Activated CD4-positive, alpha-beta T cell treated with anti-CD3 and anti-CD28 coated beads, Interleukin-2, Interleukin-6, amounts not matched to agents 100 ng/mL and 50 ng/mL, durations not matched to agents 16 hours and 8 hours (primary cell): ENCODE results near the gene CTTNBP2.

Experiments
- DNase-seq: peaks from one replicate; pipeline ENCODE4 v3.0.0-alpha.2; 2020

CTTNBP2 gene, protein sequence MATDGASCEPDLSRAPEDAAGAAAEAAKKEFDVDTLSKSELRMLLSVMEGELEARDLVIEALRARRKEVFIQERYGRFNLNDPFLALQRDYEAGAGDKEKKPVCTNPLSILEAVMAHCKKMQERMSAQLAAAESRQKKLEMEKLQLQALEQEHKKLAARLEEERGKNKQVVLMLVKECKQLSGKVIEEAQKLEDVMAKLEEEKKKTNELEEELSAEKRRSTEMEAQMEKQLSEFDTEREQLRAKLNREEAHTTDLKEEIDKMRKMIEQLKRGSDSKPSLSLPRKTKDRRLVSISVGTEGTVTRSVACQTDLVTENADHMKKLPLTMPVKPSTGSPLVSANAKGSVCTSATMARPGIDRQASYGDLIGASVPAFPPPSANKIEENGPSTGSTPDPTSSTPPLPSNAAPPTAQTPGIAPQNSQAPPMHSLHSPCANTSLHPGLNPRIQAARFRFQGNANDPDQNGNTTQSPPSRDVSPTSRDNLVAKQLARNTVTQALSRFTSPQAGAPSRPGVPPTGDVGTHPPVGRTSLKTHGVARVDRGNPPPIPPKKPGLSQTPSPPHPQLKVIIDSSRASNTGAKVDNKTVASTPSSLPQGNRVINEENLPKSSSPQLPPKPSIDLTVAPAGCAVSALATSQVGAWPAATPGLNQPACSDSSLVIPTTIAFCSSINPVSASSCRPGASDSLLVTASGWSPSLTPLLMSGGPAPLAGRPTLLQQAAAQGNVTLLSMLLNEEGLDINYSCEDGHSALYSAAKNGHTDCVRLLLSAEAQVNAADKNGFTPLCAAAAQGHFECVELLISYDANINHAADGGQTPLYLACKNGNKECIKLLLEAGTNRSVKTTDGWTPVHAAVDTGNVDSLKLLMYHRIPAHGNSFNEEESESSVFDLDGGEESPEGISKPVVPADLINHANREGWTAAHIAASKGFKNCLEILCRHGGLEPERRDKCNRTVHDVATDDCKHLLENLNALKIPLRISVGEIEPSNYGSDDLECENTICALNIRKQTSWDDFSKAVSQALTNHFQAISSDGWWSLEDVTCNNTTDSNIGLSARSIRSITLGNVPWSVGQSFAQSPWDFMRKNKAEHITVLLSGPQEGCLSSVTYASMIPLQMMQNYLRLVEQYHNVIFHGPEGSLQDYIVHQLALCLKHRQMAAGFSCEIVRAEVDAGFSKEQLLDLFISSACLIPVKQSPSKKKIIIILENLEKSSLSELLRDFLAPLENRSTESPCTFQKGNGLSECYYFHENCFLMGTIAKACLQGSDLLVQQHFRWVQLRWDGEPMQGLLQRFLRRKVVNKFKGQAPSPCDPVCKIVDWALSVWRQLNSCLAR (N-terminal part only)

DNA sequence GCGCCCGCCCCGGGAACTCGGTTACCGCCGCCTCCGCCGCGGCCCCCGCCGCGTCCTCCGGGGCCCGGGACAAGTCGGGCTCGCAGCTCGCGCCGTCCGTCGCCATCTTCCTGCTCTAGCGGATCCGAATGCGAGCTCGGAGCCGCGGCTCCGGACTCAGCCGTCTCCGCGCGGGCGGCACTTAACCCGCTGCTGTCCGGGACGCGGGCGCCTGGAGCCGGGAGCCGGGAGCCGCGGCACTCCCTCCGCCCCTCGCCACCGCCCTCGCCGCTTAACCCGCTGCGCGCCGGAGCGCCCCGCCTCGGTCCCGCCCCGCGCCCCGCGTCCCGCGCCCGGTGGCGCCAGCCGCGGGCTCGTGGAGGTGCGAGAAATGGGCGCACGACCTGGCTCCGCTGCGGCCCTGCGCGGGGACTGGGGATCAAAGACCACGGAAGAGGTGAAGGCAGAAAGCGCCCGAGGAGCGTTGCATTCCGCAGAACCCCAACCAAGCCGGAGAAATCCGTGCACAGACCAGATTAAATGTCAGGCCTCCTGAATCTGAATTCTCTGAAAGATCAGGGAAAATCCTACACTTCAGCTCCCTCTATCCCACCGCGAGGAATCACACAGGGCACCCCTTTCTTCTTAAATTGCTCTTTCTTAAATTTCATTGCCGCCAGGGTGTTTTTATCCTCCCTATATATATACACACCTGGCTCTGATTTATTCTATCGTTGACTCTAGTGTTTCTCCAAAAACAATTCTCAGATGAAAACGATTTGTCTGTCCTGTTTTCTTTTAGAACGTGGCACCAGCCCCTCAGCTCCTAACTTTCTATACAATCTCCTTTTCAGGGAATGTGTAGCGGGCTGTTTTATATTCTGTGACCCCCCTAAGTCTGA is at the start of gene CTTNBP2:
TSS of gene CTTNBP2 (minus strand) at position 132 of the 881 bp plus-strand sequence. CDS start at position 106, 26 bp downstream.
- DNase-seq, result peak; percentile 5

DNA sequence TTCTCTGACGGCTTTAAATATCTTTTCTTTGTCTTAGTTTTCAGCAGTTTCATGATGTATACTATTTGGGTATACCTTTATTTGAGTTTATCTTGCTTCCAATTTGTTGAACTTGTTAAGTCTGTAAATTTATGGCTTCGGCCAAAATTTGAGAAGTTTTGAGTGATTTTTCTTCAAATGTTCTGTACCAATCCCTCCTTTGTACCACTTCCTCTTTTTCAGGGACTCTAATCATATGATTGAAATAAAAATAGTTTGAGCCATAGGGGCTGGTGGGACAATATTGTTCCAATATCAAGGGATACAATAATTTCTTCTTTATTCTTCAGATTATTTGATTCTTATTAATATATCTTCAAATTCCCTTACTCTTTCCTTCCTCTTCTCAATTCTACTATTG is 43.1 kb upstream of the CTTNBP2 start:
- no peak for DNase-seq

DNA sequence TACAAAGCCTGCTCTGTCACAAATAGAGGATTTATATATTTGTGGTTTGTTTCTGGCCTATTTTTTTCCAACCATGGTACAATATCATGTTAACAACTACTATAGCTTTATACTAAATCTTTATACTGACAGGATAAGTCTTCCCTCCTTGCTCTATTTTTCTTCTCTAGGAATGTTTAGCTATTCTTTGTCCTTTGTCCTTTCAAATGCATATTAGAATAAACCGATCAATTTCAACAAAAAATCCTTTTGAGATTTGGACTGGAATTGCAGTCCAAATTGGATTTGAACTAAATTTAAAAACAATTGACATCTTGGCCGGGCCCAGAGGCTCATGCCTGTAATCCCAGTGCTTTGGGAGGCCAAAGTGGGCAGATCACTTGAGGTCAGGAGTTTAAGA is 39.2 kb upstream of the CTTNBP2 start:
- no peak for DNase-seq

DNA sequence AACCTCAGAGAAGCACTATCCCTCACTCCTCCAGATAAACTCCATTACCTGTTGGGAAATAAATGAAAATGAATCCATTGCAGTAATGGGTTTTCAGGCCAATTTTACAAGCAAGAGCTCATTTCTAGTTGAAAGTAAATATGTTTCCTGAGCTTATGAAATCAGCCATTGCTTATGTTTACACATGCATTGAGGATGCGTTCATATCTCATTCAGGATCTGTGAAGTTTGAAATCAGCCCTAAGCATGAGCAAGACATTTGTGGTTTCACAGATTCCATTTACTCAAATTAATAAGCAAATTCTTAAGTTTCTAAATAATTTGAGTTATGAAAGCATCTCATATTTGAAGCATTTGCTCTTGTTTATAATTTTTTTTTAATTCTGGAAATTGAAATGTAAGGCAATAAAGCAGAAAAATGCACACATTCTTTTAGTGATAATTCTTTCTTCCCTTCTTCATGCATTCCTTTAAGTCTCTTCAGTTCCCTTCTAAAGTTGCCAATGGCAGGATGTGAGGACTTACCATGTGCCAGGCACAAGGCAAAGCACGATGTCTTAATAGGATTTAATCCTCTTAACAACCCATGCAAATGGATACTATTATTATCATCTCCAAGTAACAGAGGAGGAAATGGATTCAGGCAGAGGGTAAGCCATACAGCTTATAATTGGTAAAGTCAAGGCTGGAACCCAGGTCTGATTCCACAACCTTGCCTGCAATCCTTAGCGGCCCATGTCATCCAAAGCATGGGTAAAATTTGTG is 35.0 kb upstream of the CTTNBP2 start:
- no peak for DNase-seq

DNA sequence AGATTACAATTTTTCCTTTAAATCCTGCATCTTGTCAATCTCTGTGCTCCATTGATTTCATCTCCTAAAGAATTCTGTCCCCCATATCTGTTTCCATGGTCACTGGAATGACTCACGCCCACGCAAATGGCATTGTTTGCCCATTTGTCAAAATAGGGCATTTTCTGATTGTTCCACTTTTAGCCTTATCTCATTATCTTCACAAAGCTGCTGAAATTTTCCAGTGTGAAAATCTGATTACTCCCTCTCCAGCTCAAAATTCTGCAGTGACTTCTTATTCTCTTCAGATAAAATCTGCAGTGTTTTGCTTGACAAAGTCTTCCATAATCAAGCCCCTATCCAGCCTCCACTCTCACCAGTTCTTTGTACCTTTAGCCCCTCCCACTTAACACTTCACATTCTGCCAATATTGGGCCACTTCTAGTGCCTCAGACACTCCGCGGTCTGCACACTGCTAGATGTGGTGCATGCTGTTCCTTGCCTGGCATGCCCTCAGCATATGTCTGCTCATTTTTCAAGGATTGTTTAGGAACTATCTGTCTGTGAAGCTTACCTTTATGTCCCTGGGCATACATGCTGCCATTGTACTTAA is 33.9 kb upstream of the CTTNBP2 start:
- DNase-seq, result no peak

DNA sequence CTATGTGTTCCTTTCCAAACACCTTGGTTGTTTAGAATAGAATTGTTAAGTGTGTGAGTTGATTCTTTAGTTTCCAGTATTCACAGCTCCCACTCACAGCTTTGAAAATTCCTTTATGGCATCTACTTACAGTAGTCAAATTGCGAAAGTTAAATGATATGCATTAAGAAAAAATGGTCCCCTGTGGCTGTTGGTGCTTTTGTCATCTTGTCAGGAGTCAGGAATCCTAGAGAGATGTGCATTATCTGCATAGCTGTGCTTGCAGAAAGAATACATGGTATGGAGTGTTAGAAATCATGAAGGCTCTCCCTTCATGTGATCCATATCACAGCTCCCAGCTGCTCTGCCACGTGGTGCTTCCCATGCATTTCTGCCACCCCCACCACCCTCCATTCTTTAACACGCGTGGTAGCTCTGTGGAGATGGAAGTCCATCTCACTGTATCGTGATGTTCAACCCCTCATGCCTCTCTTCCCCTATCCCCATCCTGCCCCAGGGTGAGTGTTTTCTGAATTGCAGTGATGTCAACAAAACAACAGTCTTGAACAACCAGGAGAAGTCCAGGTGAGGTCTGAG is 29.2 kb upstream of the CTTNBP2 start:
- no peak for DNase-seq

DNA sequence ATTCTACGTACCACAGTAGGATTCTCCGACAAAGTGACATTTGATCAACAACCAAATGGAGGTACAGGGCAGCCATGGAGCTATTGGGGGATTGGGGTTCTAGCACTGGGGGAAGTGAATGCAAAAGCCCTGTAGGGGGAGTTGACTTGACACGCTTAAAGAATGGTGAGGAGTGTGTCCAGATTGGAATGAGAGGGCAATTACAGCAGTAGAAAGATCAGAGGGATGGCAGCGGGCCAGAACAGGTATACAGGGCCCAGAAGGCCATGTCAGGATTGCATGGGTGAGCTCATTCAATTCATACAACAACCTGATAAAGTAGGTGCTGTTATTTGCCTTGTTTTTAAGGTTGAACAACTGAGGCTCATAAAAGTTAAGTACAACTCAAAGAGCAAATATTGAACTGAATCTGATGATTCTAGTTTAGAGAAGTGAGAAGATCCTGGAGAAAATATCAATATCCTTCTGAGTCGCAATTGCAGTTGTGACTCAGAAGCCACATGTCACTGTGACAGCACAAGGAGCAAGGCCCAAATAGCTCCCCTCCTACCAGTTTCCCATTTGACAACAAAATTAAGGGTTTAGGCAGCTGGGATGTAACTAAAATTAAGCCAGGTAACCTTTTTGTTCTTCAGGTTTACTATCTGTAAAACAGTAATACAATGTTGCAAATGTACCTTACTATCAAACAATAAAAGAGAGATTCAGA is 28.0 kb upstream of the CTTNBP2 start:
- DNase-seq, result no peak

DNA sequence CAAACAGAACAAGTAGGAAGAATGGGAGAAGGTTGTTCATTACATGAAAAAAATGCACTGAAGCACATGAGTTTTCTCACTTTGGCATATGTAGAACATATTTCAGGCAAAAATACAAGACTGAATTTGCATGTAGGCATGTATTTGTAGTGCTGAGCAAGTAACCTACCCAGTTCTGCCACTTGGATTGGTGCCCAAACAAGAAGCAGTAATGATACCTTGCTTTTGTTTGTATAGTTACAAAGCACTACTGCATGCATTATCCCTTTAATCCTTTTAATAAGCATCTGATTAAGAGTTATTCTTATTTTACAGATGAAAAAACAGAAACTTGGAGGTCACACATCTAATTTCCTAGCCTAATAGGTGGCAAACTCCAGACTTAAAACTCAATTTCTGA is 23.1 kb upstream of the CTTNBP2 start:
- DNase-seq, result no peak

DNA sequence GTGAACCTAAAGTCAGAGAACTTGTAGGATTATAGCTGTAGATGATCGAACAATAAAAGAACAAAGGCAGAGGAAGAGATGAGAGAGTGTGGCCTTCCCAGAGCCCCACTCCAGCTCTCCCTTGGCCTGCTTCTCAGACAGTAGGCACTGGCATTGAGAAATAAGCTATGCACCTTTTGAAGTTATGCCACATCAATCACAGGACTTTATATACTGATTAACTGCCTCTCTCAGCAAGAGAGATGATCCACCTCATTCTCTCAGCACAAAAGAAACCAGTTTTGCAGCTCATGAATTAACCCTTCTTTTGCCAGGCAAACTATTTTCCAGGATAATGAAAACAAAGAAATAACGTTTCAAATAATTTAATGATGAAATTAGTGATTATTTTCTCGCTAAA is 22.0 kb upstream of the CTTNBP2 start:
- DNase-seq, result no peak

DNA sequence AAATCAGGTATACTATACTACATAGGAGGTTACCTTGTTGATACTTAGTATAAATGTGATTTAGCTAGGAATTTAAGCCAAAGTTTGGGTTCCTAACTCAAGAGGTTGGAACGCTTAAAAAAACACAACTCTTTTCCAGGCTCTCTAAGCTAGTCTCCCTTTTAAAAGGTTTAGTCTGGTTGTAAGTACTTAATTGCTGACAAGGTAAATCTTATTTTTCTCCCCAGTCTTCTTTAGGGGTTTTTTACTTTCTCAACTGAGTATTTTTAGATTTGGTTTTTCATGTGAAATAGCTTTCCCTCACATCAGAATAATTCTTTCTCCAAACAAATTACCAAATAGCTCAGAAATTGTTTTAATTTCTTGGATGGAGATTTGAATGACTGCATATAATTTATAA is 20.8 kb upstream of the CTTNBP2 start:
- DNase-seq, result no peak

DNA sequence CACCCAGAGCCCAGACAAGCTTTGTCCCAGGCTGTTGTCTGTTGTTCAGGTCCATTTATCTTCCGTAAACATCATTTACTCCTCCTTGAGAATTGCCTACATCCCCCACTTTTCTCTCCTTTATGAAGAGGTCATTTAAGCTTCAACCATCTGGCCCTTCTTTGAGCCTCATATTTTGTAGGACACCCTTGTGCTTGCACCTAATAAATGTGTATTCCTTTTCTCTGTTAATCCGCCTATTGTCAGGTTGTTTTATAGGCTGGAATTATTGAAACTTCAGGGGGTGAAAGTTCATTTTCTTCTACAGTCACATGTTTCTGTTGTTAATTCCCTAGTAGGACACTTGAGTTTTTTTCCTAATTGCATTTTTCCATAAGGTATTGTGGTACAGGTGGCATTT is 19.6 kb upstream of the CTTNBP2 start:
- DNase-seq, result no peak

DNA sequence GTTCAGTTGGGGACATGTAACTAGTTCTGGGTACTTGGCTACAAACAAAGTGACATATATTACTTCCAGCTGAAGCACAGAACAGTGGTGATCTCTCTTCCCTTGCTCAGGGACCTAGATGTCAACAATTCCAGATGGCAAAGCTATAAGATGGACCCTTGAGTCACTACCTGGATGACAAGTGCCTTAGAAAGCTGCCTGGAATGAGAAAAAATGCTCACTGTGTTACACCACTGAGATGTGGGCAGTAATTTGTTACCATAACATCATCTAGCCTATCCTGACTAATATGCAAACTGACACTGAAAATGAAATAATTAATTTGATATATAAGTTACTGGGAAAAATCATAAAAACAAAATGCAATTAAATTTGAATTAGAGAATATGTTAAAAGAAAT is 16.4 kb upstream of the CTTNBP2 start:
- no peak for DNase-seq

DNA sequence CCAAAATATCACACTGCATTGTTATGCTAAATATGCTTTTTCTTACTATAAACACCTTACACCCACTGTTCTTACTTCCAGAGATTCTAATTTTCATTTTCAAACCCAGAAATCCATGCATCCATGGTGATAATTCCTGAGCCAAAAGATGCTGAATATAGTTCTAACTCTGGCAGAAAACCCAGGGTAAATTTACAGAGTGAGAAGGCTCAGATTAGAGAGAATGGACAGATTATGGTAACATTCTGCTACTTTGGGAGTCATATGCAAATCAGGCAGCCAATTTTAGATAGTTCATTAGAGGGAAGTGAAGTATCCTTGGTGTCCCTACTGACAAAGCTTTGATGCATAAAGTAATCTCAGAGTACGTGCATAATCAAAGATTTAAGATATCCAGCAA is 15.4 kb upstream of the CTTNBP2 start:
- DNase-seq, result no peak

DNA sequence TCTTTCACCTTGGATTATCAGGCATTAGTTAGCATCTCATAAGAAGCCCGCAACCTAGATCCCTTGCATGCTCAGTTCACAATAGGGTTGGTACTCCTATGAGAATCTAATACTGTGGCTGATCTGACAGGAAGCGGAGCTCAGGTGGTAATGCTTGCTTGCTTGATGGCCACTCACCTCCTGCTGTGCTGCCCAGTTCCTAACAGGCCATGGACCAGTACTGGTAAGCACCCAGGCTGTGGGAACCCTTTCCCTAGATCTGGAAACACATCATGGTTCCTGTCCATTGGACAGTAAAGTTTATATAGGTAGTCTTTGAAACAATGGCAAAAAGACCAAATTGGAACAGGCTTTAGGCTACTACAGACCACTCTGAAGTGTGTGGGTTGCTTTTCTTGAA is 9.4 kb upstream of the CTTNBP2 start:
- DNase-seq, result no peak

DNA sequence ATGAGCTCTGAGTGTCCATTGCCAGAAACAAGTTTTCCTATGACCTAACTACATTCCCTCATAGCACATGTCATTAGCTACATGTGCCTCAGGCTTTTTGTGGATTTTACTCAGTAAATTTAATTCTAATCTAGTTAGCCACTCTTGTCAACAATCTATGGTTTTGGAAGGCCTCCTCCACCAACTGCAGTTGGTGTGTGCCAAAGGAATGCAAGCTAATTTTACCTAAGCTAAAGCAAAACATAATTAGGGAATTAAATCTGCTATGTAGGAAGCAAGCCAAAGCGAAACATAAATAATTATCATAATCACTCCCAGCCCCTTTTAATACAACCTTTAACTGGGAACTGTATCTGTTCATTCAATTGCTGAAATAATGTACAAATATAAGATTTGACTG is 3.5 kb upstream of the CTTNBP2 start:
- DNase-seq, result no peak

DNA sequence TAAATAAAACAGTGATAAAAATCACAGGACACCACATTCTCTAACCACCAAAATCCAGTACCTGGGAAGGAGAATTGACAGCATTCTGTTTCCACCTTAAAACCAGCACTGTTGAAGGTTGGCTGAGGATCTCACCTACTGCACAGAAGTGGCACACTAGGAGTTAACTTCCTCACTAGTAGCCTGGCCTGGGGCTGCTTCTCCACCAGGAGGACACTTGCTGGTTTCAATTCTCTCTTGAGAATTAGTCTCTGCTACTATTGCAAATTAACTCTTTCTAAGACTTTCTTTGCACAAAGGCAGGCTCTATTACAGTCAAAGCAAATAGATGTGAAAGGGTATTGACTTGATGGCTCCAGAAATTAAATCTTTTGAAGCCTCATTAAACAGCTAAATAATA is 2.3 kb upstream of the CTTNBP2 start:
- no peak for DNase-seq

DNA sequence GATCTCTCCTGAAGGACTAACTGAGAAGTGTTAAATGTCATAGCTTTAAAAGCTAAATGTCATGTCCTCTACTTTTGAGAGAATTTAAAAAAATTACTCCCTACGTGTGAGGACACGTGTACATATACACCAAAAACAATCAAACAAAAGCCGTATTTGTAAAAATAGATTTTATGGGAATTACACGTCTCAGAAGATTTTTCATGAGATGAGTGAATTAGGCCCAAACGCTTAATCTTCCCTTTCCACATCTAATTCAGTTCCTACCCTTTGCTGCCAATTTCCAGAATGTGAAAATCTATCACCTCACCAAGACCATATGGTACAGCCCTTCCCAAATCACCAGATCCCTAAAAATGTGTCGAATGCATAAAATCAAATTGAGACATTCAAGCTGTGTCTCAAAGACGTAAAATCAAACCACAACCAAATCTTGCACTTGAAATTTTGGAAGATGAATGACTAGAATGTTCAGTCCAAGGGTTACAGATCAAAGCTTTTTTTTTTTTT is 1.0 kb upstream of the CTTNBP2 start:
- DNase-seq, result no peak

DNA sequence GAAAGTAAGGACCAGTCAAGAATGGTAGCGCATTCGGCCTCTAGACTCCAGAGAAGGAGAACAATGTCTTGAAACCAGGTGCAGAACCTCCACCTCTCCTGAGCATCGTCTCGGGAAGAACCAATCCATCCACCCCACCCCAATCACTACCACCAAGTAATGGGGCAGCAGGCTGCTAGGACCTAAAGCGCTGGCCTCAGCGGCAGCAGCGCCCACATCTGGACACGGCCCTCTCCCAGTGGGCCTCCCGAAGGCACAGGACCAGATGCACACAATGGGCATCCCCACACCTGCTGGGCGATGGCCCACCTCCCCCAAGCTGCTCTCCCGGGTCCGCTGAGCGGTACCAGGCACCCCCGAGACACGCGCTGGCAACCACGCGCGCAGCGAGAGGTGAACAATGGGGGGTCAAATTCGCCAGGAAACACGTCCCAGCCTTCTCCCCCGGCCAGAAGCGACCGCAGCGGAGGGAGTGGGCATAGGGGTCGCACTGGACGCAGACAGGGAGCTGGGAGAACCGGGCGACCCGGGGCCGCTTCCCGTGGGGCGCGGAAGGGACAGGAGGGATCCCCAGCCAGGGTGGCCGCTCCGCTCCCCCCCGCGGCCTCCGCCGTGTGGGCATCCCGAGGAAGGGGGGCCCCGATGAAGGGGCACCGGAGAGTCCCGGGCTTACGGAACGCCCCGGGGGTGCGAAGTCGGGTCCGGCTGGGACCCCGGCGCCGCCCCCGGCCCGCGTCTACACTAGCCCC is 506 bp downstream of the CTTNBP2 start:
- no peak for DNase-seq
